Stimulated activated naive CD8-positive, alpha-beta T cell treated with anti-CD3 and anti-CD28 coated beads, Interleukin-15, Interleukin-2, amounts not matched to agents 100 U/mL and 50 U/mL, for 24 hours (primary cell): ENCODE results near the gene EMILIN3.

Experiments
- ATAC-seq: fragments of 150-1000 bp; cut with Tn5 transposase; one replicate; pipeline ENCODE4 v1.10.0; 2021
- DNase-seq: peaks from one replicate; pipeline ENCODE4 v3.0.0; 2021

EMILIN3 gene

DNA sequence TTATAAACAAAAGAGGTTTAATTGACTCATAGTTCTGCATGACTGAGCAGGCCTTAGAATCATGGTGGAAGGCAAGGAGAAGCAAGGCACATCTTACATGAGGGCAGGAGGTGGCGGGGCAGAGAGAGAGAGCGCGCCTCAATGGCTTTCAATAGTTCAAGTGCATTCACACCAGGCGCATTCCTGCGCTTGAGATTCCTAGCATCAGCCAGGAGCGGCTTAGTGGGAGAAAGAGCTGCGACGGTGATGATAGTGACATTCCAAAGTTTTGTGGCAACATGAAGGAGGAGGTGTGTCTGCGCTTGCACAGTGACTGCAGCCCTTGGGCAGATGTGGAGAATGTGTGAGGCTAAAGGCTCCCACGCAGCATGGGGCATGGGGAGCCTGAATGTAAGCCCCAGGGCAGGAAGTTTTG lies 25.0 kb upstream of the EMILIN3 start:
- no peak for ATAC-seq
- DNase-seq = no peak

DNA sequence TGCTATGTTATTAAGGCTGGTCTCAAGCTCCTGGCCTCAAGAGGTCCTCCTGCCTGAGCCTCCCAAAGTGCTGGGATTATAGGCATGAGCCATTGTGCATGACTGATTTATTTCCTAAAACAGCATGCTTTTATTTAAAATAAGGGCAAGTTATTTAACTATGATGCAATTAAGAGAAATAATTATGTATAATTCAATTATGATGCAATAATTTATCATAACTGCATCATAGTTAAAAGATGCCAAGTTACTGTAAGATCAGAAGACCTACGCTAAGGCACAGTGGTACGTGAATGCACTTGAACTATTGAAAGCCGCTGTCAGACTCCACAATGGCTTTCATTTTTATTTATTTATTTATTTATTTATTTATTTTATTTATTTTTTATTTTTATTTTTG lies 24.3 kb upstream of the EMILIN3 start:
- no peak for ATAC-seq
- no peak for DNase-seq

DNA sequence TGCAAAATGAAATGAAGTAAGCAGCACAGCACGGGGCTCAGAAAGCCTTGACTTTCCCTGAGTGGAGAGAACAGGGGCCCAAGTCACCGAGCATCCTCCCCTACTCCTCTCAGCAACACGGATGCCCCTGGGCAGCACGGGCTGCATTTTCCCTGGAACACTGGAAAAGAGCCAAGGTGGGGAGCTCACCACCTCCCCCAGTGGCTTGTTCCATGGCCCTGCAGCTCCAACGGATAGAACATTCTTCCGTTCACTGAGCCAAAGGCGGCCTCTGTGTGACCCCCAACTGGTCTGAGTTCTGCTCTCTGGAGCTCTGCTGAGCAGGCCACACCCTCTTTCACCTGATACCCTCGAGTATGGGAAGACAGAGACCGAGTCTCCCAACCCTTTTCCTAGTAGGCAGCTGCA lies 20.8 kb upstream of the EMILIN3 start:
- no peak for ATAC-seq
- no peak for DNase-seq

DNA sequence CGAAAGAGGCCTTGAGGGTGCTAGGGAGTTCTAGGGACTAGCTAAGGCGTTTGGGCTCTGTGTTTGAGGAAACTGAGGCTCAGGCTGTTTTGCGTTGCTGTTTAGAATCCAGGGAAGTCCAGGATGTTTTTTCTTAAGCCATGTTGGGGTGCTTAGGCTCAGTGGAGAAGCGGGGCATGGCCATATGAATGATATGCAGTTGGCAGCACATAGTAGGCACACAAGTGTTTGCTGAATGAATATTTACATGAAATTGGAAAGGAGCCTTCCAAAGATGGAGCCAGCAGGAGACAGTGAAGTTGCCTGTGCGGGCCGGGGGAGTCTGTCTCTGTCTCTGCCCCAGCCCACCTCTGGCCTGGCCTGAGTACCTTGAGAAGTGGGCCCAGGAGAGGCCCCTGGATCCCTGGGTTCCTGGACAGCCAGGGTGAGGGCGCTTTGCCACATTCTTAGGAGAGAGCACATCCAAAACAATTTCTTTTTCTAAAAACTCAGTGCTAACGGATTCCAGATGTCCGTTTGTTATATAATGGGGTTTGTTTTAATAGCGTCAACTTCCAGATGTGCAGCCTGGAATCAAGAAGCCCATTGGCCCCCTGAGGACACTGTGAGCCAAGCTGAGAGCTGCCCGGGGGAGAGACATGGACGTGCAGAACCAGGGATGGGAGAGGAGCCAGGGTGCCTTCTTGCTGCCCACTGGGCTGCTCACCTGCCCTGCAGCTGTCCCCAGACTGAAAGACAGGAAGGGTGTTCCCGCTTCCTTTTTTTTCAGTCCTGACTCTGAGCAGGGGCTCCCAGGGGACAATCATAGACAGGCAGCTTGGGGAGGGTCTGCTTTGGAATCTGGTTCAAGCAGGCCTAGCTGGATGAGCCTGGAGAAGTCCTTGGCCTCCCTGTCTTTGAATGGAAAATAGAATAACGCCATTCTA lies 20.1 kb upstream of the EMILIN3 start:
- DNase-seq (no peak), ATAC-seq (no peak)

DNA sequence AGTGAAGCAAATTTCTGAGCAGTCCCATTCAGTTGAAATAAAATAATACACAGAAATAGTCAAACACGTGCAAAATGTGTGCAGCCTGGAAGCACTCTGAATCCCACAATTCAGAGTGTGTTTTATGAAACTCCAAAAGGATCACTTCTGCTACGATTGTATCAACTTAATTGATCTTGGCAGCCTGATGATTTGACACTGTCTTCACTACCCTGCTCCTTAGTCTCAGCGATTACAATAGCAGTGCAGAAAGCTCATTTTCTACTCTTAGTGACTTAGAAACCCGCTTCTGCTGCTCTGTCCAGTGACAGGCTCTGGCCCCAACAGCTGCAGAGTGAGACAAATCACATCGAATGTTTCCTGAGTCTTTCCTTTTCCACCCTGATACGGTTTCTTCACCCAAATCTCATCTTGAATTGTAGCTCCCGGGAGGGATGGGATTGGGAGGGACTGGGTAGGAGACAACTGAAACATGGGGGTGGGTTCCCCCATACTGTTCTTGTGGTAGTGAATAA lies 16.2 kb upstream of the EMILIN3 start:
- no peak for ATAC-seq
- no peak for DNase-seq

DNA sequence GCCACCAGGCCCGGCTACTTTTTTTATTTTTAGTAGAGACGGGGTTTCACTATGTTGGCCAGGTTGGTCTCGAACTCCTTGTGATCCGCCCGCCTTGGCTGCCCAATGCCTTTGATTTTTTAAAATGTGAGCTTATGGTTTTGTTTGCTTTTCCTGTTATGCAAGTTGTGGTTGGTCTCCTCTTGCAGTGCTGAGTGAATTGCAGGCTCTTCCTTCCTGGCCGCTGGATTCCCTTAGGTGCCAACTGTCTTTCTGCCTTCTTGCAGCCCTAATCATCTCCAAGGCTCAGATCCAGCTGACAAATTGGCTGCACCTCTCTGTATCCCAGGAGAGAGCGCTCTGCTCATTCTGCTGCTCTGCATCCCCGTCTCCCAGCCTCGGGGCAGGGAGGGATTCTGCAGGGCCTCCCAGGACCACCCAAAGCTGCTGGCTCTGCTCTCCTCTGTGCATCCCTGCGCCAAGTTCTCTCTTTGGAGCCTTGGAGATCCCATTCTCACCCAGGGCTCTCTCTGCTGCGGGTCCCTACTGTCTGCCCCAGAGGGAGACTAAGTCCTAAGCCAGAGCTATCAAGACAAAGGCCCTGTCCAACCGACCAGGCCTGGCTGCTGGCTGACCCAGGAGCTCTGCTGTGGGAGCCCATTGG lies 14.1 kb upstream of the EMILIN3 start:
- no peak for ATAC-seq

DNA sequence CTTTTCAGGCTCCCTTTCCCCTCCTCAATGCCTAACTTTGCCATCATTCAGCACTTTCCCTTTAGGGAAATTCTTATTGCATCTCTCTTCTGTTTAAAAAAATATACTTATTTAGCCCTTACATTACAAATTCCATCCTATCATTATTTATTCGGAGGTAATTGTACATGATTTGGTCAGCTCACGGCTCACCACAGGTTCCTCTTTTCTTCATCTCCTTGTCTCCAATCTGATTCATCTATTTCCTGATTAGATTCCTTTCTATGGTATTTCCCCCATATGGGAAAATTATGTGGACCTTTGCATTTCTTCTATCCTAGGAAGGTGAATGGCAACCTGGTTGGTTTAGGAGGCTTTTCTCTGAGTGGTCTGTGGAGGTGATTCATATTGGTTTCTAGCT lies 12.9 kb upstream of the EMILIN3 start:
- no peak for ATAC-seq
- DNase-seq = no peak

More for the DNA sequence above, 14.1 kb upstream of the EMILIN3 start:
- no peak for DNase-seq

DNA sequence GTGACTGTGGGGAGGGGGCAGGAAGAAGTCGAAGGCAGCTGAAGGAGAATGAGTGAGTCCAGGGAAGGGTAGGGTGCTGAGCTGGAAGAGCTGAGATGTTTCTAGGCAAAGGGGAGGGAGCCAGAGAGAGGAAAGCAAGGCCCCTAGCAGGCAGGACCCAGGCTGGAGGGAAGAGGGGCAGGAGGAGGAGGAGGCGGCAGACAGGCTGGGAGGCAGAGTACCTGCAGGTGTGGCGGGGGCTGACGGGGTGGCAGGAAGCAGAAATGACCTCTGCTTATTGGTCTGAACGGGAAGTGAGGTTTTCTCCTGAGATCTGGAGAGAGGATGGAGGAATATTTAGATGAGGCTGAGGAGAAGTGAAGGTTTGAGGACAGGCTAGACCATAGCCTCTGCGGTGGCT lies 10.7 kb upstream of the EMILIN3 start:
- ATAC-seq = no peak
- DNase-seq = no peak

DNA sequence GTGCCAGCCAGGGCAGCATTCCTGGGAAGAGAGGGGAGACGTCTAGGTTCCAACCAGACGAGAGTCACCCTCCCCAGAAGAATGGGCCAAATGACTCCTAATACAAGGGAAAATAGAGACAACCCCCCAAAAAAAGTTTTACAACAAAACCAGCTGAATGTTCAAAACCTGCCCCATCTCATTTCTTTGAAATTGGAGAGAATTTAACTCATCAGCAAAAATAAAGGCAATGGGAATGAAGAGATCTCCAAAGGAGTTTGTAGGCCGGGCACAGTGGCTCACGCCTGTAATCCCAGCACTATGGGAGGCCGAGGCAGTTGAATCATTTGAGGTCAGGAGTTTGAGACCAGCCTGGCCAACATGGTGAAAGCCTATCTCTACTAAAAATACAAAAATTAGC lies 9.7 kb upstream of the EMILIN3 start:
- no peak for DNase-seq
- ATAC-seq = no peak

DNA sequence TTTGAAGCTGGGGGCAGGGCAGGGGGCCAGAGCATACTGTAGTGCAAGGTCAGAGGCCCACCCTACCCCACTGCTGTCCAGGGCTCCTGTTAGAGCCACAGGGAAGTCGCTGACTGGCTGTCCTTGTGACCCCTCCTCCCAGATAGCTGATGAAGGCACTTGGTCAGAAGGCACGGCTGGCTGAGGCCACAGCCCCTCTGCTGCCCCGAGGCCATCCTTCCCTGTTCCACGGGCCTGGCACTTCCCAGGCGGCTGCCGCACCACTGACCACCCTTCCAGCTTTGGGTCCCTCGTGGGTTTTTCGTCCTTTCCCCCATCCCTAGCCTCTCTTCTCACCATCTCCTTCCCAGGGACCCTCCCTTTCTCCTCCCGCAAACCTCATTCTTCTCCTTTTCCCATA lies 9.2 kb upstream of the EMILIN3 start:
- no peak for DNase-seq
- ATAC-seq = no peak

DNA sequence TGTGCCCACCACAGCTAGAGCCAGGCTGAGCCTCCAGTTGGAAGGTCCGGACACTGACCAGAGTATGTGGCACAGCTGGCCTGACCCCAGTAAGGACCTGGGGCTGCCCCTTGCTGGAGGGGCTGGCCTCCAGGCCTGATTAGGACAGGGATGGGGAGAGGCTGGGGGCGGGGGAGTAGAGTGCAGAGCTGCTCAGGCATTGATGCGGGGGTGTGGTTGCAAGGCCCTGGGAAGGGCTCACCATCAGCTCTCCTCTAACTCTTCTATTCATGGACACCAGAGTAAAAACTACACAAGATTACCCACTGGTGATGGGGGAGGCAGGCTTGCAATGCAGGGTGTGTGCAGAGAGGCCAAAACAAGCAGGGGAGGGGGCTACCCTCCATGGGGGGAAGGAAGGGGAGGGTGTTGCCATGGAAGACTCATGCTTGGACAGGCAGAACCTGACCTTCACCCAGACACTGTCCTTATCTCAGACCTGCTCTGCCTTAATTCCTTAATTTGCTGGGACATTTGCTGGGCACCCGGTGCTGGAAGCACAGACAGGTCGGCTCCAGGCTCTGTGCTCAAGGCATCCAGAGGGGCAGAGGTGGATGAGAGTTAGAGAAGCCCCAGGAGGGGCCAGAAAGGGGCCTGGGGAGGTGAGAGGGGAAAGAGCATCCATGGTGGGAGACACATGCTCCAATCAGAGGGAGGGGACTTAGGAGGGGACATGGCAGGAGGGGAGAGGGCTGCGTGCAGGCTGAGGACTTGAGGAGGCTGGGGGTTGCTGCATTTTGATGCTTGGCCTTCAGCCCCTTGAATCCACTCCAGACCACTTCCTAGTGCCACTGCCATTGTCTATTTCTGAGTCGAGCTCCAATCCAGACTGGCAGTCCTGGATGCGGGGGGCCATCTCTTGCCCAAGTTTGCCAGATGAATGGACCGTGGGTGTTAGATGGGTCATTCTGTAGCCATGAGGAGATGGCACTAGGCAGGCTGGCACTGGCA lies 7.6 kb upstream of the EMILIN3 start:
- DNase-seq (no peak), ATAC-seq (peak; percentile 9)

DNA sequence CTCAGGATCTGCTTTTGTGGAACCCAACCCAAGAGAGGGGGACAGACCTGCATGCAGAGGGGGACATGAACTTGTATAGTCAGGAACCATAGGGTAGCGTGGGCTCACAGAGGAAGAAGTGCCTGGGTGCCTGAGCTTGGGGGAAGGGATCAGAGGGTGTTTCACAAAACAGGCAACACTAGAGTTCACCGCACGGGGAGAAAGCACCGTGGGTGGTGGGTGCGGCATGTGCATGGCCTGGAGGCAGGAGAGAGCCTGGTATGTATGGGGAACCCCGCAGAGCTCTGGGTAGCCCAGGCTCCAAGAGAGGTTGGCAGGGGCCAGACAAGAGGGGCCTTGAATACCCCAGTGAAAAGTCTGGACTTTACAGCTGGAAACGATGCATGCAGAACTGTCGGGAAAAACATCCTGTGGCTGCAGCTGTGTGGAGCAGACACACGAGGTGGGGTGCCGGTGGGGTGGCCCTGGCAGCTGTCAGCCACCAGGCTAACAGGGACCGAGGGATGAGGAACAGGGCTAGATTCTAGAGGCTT lies 6.7 kb upstream of the EMILIN3 start:
- DNase-seq (no peak), ATAC-seq (no peak)

DNA sequence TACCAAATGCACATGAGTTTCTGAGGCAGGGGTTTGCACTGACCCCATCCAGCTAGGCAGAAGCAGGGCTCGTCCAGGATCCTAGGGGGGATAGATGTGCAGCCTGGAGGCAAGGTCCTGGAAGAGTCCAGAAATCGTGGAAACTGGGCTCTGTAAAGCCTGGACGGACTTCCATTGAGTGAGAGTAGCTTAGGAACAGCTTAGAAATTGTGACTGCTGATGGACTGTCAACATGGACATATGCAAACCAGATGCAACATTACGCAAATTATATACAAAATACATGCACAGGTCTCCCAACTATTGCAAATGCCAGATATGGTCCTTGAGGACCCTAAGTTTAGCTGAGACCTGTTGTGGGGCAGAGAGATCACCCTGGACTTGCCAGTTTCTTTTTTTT lies 4.8 kb upstream of the EMILIN3 start:
- DNase-seq = no peak
- no peak for ATAC-seq

DNA sequence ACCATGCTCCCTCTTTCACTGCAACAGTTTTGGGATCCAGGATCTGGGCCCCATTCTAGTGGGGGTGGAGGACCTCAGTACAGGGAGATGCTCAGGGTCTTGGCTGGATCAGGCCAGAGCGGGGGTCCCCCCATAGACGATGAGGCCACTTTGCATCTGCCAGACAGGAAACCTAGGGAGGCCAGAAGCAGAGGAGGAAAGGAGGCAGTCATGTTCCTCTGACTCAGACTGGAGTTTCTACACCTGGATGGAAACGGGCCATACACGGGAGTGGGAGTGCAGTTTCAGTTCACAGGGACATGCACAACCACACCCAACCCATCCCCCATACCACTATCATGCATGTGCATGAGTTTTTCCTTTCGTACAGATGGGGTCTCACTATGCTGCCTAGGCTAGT lies 3.6 kb upstream of the EMILIN3 start:
- ATAC-seq (no peak), DNase-seq (no peak)

DNA sequence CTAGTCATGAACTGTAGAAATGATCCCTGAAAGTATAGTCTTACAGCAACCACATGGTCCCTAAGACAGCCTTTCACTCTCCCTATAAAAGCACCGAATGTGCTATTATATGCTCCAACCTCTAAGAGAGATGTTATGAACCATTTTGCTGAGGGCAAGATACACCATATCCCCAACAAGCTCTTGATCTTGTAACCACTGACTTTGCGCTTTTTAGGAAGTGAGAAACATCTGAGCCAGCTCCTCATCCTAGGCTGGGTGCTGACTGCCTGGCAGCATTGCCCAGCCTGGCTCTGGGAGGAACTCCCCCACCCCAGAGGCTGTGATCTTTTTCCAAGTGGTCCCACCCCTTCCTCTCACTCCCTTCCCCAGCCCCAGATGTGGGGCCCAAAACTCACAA lies 3.1 kb upstream of the EMILIN3 start:
- ATAC-seq (no peak), DNase-seq (no peak)

DNA sequence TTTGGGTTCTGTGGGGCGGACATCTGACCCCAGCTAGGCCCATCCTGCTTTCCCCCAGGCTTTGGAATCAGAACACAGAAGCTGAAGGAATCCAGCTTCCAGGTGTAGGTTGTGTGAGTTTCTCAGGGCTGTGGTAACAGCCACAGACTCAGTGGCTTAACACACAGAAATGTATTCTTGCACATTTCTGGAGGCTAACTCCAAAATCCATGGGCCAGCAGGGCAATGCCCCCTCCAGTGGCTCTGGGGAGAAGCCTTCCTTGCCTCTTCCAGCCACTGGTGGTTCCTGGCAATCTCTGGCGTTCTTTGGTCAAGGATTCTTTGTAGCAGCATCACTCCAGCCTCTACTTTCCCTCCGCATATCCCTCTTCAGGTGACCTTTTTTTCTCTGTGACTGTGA lies 1.3 kb upstream of the EMILIN3 start:
- no peak for DNase-seq
- ATAC-seq = no peak

DNA sequence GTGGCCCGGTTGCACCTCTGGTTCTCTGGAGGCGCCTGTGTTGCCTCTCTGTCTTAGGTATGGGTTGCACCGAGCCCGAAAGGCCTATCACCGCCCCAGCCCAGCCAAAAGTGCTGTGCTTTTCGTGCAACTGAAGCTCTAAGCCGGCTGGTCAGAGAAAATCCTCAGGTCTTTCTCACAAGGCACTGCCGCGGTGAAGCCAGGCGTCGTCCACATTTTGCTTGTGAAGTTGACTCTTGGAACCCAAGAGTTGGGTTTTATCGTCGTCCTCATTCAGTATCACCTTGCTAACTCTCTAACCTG lies 726 bp upstream of the EMILIN3 start:
- no peak for DNase-seq
- ATAC-seq = no peak

DNA sequence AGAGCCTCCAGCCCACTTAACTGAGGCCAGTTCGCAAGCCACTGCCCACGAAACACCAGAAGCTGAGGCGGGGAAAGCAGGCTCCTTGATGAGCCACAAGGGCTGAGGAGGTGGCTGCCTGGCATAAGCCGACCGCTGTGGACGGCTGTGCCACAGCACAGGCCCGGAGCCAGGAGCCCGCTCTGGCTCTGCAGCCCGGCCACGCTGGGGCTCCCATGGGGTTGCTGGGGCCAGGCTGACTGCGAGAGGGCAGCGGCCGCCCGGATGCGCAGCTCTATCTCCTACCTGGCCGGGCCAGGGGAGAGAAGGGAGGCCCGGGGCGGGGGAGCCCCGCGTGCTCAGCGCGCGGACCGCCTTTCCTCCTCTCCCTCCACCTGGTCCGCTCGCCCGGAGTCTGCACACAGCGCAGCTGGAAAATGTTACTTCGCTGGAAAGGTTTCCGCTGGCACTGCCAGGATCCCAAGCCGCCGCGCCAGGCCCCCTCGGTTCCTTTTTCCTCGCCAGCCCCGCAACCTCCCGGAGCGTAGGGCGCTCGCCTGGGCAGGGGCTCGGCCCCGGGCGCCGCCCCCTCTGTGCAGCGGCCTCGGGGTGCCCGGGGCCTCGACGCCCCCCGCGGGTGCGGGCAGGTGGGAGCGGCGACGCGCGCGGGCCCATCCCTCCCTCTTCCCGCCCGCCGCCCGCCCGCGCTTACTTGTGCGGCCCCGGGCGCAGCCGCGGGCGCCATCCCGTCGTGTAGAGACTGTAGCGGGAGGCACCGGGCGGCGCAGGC lies 657 bp downstream of the EMILIN3 start:
- peak; percentile 35 for ATAC-seq

DNA sequence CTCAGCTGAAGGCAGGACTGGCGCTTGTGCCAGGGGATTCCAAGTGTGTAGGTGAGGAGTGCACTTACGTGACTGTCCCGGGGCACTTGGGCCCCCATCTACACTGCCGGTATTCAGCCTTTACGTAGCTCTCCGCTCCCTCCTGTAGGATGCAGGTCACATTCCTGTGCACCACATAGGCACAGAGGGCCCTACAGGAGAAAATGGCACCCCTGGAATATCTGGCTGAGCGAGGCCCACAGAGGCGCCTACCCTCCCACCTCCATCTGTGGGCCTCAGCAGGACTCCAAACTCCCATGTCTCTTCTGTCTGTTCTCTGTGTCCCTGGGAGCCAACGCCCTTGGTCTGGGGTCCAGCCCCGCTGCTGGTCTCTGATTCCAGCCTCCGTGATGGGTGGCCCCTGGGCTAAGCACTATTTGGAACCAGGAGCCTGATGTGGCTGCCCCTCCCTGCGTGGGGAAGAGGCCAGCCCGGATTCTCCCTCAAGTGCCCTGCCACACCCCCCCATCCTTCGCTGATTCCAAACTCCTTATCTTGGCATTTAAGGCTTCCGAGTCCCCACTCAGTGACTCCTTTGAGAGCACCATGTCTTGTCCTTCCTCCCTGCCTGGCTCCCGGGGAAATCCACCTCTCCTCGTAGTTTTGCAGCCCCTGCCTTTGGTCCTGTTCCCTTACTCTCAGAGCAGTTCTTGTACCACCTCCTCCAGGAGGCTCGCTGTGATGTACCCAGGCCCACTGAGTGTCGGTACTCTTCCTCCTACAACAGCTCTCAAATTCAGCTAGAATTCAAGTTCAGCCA lies 1.5 kb downstream of the EMILIN3 start:
- ATAC-seq (no peak), DNase-seq (no peak)

More for the DNA sequence above, 657 bp downstream of the EMILIN3 start:
- no peak for DNase-seq

DNA sequence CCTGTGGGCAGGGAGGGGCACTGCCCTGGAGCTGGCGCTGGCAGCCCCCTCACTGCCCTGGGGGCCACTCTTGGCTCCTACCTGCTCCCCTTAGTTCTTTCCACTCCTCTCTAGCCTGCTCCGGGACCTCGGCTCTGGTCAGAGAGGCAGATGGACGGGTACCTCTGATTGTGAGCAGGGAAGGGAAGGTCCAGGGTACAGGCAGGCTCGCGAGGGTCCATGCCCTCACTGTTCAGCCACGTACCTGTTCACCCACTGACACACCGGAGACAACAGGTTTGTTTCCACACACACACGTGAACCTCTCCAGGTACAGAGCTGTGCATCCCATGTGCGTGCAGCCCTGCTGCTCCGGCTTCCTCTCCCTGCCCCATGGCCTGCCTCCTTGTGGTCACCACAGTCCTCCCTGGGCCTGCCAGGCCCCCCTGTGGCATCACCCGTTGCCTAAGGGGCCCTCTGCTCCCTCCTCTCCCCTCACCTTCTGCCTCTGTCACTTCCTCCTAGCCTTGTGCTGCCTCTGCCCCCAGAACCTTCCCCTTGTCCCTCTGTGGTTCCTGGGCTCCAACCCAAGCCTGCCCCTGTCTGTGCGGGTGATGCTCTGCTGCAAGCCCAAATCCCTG lies 2.3 kb downstream of the EMILIN3 start:
- no peak for ATAC-seq
- DNase-seq = no peak
